ENCODE measurements around the gene FIGN.

DNA sequence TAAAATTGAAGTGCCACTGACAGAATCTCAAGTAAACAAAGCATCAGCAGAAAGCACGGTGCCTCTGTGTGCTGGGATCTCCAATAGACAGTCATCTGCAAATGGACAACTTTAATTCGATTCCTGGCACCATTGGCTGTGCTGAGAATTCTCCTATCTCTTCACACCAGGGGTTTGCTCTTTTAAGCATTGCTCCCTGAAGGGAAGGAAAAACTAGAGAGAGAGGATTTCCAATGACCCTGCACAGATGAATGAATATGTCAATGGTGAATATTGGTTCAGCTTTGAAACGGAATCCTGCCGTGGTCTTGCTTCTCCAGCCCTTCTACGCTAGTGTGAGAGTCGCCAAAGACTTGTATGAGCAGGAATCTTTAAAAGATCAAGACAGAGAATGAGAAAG is 97.9 kb downstream of the FIGN start:
- no peak for TF ChIP-seq POLR2A (IDR thresholded peaks at IDR 0.05)
- TF ChIP-seq, protein P1, sequence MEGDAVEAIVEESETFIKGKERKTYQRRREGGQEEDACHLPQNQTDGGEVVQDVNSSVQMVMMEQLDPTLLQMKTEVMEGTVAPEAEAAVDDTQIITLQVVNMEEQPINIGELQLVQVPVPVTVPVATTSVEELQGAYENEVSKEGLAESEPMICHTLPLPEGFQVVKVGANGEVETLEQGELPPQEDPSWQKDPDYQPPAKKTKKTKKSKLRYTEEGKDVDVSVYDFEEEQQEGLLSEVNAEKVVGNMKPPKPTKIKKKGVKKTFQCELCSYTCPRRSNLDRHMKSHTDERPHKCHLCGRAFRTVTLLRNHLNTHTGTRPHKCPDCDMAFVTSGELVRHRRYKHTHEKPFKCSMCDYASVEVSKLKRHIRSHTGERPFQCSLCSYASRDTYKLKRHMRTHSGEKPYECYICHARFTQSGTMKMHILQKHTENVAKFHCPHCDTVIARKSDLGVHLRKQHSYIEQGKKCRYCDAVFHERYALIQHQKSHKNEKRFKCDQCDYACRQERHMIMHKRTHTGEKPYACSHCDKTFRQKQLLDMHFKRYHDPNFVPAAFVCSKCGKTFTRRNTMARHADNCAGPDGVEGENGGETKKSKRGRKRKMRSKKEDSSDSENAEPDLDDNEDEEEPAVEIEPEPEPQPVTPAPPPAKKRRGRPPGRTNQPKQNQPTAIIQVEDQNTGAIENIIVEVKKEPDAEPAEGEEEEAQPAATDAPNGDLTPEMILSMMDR (IDR thresholded peaks at IDR 0.05): no peak
